ENCODE results near the gene VPS33A. TPM values are rescaled to one million over a fixed set of nuclear protein-coding genes. Genes with fewer than 3 reads are reported as not detected.

The VPS33A gene
- total RNA-seq: 18.1 and 19.0 TPM in 2 replicates

DNA sequence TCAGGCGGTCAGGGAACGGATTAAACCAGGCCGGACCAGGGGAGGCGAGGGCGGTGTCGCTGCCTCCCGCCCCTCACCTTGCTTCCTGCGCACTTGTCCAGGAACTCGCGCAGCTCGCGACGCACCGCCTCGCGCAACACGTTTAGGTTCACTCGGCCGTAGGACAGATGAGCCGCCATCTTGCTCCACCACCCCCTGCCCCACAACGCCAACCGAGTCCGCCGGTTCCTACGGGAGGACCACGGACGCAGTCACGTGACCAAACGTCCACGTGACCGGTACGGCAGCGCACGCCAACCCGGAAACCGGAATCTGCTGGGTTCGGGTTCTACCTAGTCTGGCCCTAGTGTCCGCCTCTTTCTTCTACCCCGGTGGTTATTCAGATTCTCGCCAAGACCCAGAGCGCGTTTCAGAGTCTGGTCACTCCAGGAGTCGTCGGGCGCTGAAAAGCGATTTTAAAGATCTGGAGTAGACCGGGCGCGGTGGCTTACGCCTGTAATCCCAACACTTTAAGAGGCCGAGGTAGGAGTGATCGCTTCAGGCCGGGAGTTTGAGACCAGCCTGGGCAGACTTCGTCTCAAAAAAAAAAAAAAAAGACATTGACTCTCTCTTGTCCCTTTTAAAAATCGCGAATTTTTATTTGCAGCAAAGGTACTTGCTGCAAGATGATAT lies at the start of gene VPS33A:
TSS of gene VPS33A (minus strand) at position 265 of the 672 bp plus-strand sequence. CDS start at position 179, 86 bp downstream.

DNA sequence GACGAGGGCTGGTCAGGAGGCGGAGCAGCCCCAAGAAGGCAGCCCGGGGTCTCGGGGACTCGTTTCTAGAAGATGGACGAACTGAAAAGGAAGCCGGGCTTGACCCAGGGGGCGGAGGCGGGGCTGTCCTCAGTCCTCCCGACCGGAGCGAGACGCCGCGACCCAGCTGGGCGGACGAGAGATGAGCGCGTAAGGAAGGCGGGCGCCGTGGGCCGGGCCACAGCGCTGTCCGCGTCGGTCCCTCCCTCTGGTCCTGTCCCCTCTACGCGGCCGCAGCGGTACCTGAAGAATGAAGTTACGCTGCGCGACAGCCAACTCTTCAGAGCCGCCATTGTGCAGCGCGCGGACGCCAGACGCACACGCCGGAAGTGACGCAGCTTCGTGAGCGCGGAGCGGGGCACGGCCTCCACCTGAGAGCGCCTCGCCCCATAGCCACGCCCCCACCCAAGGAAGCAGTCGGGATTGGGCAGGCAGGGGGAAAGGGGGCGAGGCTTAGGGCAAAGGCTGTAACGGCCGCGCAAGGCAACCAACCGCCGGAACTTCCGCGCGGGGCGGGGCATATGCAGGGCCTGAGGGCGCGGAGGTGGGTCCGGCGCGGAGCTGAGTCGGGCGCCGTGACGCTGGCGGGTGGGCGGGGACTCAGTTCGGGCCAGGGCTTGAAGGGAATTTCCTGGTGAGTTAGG lies 40.5 kb downstream of the VPS33A start, which contains the start of gene DIABLO:
TSS of gene DIABLO (minus strand) at position 370 of the 683 bp plus-strand sequence. CDS start at position 332, 38 bp downstream.

DNA sequence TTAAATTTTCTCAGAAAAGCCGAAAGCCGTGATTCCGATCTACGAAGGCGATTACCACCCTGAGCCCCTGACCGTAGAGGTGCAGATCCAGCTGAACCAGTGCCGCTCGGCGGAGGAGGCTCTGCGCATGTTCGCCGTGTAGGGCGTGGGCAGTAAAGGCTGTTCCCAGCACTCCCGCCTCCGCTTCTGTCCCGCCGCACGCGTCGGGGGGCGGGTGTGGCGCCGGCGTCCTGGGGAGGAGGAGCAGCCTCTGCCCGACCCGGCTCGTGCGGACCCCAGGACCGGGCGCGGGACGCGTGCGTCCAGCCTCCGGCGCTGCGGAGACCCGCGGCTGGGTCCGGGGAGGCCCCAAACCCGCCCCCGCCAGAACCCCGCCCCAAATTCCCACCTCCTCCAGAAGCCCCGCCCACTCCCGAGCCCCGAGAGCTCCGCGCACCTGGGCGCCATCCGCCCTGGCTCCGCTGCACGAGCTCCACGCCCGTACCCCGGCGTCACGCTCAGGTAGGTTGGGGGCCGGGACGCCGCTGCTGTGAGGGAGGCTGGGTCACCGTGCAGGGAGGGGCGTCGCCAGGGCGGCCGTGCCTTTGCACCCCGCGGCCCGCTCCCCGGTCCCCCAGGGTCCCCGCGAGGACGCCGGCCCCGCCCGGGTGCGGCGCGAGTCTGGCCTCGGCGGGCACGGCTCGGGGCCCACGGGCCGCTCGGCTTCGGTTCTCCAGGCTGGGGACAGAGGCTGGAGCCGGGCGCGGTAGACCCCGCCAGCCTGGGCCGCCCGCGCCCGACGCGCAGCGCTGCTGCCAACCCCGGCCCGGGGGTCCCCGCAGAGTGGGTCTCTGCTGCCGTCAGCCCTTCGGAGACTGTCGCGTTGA lies 62.8 kb downstream of the VPS33A start, which contains the start of gene B3GNT4:
TSS of gene B3GNT4 (plus strand) at position 409 of the 866 bp plus-strand sequence. CDS start 910 bp downstream, outside the sequence.

DNA sequence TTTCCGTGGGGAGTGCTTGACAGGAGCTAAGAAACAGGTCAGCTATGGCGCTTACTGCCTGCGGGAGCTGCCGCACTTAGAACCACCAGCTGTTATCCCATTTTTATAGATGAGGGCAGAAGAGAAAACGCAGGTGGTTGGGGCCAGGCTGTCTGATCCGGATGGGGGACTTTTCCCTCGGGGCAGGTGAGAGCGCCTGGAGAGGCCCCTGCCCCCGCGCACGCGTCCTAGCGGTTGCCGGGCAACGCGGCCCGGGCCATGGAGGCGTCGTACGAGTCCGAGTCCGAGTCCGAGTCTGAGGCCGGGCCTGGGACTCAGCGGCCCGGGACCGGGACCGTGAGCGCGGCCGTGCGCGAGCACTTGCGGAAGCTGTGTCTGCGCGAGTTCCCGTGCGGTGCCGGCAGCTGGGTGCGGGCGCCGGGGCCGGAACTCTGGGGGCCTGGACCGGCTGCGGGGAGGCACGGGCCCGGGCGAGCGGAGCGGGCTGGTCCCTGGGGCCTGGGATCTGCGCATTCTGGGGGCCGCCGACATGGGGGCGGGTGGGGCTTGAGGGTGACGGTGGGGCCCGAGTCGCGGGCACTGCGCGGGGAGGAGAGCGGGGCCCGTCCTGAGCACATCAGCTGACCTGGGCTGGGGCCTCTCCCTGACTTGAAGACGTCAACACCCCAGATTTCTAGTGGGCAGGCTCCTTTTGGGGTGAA lies 83.3 kb downstream of the VPS33A start, which contains the start of gene LRRC43:
TSS of gene LRRC43 (plus strand) at position 237 of the 701 bp plus-strand sequence. CDS start at position 259, 22 bp downstream.

Other genes with a start within 250 kb of the VPS33A start
- gene BCL7A, start 244.6 kb downstream of the VPS33A start, total RNA-seq: 2.4 and 3.7 TPM in 2 replicates
- gene MLXIP, start 187.7 kb downstream of the VPS33A start, total RNA-seq: 28.4 and 29.8 TPM in 2 replicates
- gene IL31, start 92.3 kb downstream of the VPS33A start, total RNA-seq: not detected in 2 replicates
- 1.00 and 2.6 TPM in 2 replicates for gene LRRC43, start 83.4 kb downstream of the VPS33A start, total RNA-seq
- under 0.01 and 0.09 TPM in 2 replicates for gene B3GNT4, start 62.8 kb downstream of the VPS33A start, total RNA-seq
- 64.4 and 71.5 TPM in 2 replicates for gene DIABLO, start 40.4 kb downstream of the VPS33A start, total RNA-seq
- 69.0 and 74.6 TPM in 2 replicates for gene CLIP1, start 156.2 kb upstream of the VPS33A start, total RNA-seq
- 11.8 and 12.3 TPM in 2 replicates for gene ZCCHC8, start 234.4 kb upstream of the VPS33A start, total RNA-seq